Tibial nerve (tissue), 3 donors: ENCODE measurements around the gene SCARF1.

Source experiments
- POLR2A ChIP-seq, 2 donors: fragments of 450-650 bp; IDR thresholded peaks; one replicate each; pipeline ENCODE4 v1.6.1; 2017; ENCODE audit warnings: antibody characterized with exemption in 2 of 2, mild to moderate bottlenecking in 2 of 2, moderate library complexity in 2 of 2
- TF ChIP-seq, protein P1 (sequence below), 5 experiments: fragments of 200-600 bp in 3 of 5; fragments of 450-650 bp in 2 of 5; sonication (generic) in 3 of 5; IDR thresholded peaks; one replicate each; pipeline ENCODE4 v1.5.1; 2016 to 2019; ENCODE audit warnings: antibody characterized with exemption in 5 of 5, mild to moderate bottlenecking in 3 of 5, moderate library complexity in 2 of 5

- TF ChIP-seq, protein P1, sequence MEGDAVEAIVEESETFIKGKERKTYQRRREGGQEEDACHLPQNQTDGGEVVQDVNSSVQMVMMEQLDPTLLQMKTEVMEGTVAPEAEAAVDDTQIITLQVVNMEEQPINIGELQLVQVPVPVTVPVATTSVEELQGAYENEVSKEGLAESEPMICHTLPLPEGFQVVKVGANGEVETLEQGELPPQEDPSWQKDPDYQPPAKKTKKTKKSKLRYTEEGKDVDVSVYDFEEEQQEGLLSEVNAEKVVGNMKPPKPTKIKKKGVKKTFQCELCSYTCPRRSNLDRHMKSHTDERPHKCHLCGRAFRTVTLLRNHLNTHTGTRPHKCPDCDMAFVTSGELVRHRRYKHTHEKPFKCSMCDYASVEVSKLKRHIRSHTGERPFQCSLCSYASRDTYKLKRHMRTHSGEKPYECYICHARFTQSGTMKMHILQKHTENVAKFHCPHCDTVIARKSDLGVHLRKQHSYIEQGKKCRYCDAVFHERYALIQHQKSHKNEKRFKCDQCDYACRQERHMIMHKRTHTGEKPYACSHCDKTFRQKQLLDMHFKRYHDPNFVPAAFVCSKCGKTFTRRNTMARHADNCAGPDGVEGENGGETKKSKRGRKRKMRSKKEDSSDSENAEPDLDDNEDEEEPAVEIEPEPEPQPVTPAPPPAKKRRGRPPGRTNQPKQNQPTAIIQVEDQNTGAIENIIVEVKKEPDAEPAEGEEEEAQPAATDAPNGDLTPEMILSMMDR (IDR thresholded peaks at IDR 0.05) = no peak
- no peak for TF ChIP-seq POLR2A (IDR thresholded peaks at IDR 0.05)
Observed at GRCh38 chr17:1626333-1626732, 19.2 kb downstream of the SCARF1 start.
